ENCODE data around the gene SRSF9.

The SRSF9 gene

GRCh38 chr12:120504587-120504986 is 35.0 kb upstream of the SRSF9 start:
- no peak for TF ChIP-seq ZNF384 (IDR thresholded peaks at IDR 0.05)
- no peak for TF ChIP-seq ELF4 (IDR thresholded peaks at IDR 0.05)
- no peak for TF ChIP-seq LEF1 (IDR thresholded peaks at IDR 0.05; ENCODE audit: borderline replicate concordance)
- no peak for TF ChIP-seq NFRKB (IDR thresholded peaks at IDR 0.05)
- TF ChIP-seq FOXK2 (IDR thresholded peaks at IDR 0.05) = no peak
- no peak for TF ChIP-seq FOXM1 (IDR thresholded peaks at IDR 0.05; ENCODE audit: borderline replicate concordance)
- TF ChIP-seq CTBP1 (IDR thresholded peaks at IDR 0.05; ENCODE audit: borderline replicate concordance) = no peak
- no peak for TF ChIP-seq FOXA1 (IDR thresholded peaks at IDR 0.05)
- no peak for TF ChIP-seq BHLHE40 (IDR thresholded peaks at IDR 0.05; ENCODE audit: borderline replicate concordance)
- TF ChIP-seq SUZ12 (IDR thresholded peaks at IDR 0.05) = no peak
- TF ChIP-seq HDGF (IDR thresholded peaks at IDR 0.05; ENCODE audit: borderline replicate concordance) = no peak
- no peak for TF ChIP-seq PKNOX1 (IDR thresholded peaks at IDR 0.05)
- TF ChIP-seq L3MBTL2 (conservative IDR thresholded peaks at IDR 0.05) = no peak
- TF ChIP-seq SP1 (IDR thresholded peaks at IDR 0.05) = no peak
- no peak for TF ChIP-seq TARDBP (IDR thresholded peaks at IDR 0.05)
- no peak for TF ChIP-seq ARNT (IDR thresholded peaks at IDR 0.05)
- no peak for DNase-seq (ENCODE audit: extremely low spot score)
- ChIA-PET CTCF (no interaction called here), POLR2A (interaction anchor here (1.9 kb wide), 1 partner anchor 8 kb away, joined by 7 read pairs; the partner anchor contains the start of gene DYNLL1)

GRCh38 chr12:120500581-120500980 is 31.0 kb upstream of the SRSF9 start:
- no peak for DNase-seq (ENCODE audit: extremely low spot score)
- POLR2A ChIA-PET = interaction anchor here (0.7 to 1.4 kb wide), 4 partner anchors 9 to 30 kb away, joined by 3 to 5 read pairs (median 3); no protein-coding TSS in a partner anchor
- TF ChIP-seq SUZ12 (IDR thresholded peaks at IDR 0.05) (no peak), ARNT (IDR thresholded peaks at IDR 0.05) (no peak), TARDBP (IDR thresholded peaks at IDR 0.05) (no peak), L3MBTL2 (conservative IDR thresholded peaks at IDR 0.05) (no peak), SP1 (IDR thresholded peaks at IDR 0.05) (no peak), ELF4 (IDR thresholded peaks at IDR 0.05) (no peak), BHLHE40 (IDR thresholded peaks at IDR 0.05; ENCODE audit: borderline replicate concordance) (no peak), NFRKB (IDR thresholded peaks at IDR 0.05) (no peak), CTBP1 (IDR thresholded peaks at IDR 0.05; ENCODE audit: borderline replicate concordance) (no peak), ZNF384 (IDR thresholded peaks at IDR 0.05) (no peak)
- CTCF ChIA-PET = no interaction called here

- TF ChIP-seq PKNOX1 (IDR thresholded peaks at IDR 0.05) = no peak
- TF ChIP-seq SP1 (IDR thresholded peaks at IDR 0.05) = no peak
- no peak for TF ChIP-seq BHLHE40 (IDR thresholded peaks at IDR 0.05; ENCODE audit: borderline replicate concordance)
- no peak for TF ChIP-seq NFRKB (IDR thresholded peaks at IDR 0.05)
- no peak for TF ChIP-seq LEF1 (IDR thresholded peaks at IDR 0.05; ENCODE audit: borderline replicate concordance)
- no peak for TF ChIP-seq FOXM1 (IDR thresholded peaks at IDR 0.05; ENCODE audit: borderline replicate concordance)
- TF ChIP-seq ZNF384 (IDR thresholded peaks at IDR 0.05) = no peak
- TF ChIP-seq ARNT (IDR thresholded peaks at IDR 0.05) = no peak
- TF ChIP-seq FOXA1 (IDR thresholded peaks at IDR 0.05) = no peak
- TF ChIP-seq SUZ12 (IDR thresholded peaks at IDR 0.05) = no peak
- DNase-seq (ENCODE audit: extremely low spot score) = no peak
- POLR2A ChIA-PET = interaction anchor here (1.0 to 1.3 kb wide), 2 partner anchors 24 to 36 kb away, joined by 3 to 4 read pairs; no protein-coding TSS in a partner anchor
- CTCF ChIA-PET = no interaction called here
Measured at GRCh38 chr12:120498870-120499515, 29.4 kb upstream of the SRSF9 start.

GRCh38 chr12:120497524-120498150 is 28.1 kb upstream of the SRSF9 start:
- no peak for TF ChIP-seq SUZ12 (IDR thresholded peaks at IDR 0.05)
- TF ChIP-seq SP1 (IDR thresholded peaks at IDR 0.05) = no peak
- TF ChIP-seq CTBP1 (IDR thresholded peaks at IDR 0.05; ENCODE audit: borderline replicate concordance) = no peak
- TF ChIP-seq ZNF384 (IDR thresholded peaks at IDR 0.05) = no peak
- no peak for TF ChIP-seq L3MBTL2 (conservative IDR thresholded peaks at IDR 0.05)
- TF ChIP-seq FOXM1 (IDR thresholded peaks at IDR 0.05; ENCODE audit: borderline replicate concordance) = no peak
- ChIA-PET CTCF (no interaction called here), POLR2A (interaction anchor here (0.8 to 2.4 kb wide), 7 partner anchors 25 to 84 kb away, joined by 3 to 39 read pairs (median 4); partner anchors contain the start of genes COQ5, COX6A1, POP5 and SRSF9)
- DNase-seq (ENCODE audit: extremely low spot score) = no peak

- ChIA-PET POLR2A (interaction anchor here (0.6 to 2.4 kb wide), 13 partner anchors 8 to 296 kb away, joined by 3 to 39 read pairs (median 4); partner anchors contain the start of genes COQ5, COX6A1, POP5 and RPLP0), CTCF (interaction anchor here (1.0 kb wide), 1 partner anchor 39 kb away, joined by 3 read pairs; no protein-coding TSS in a partner anchor)
- TF ChIP-seq ZNF384 (IDR thresholded peaks at IDR 0.05) (peak; percentile 90), TARDBP (IDR thresholded peaks at IDR 0.05) (no peak)
- DNase-seq (ENCODE audit: extremely low spot score) = peak; percentile 36
Measured at GRCh38 chr12:120496413-120497340, 27.1 kb upstream of the SRSF9 start.
